ENCODE data around the gene ZNF2.

ZNF2 gene

GRCh38 chr2:95204396-95204795 is 38.8 kb downstream of the ZNF2 start:
- Histone ChIP-seq H3K4me3 (ENCODE audit: low read depth, low read length) (no peak overlapping the region), H3K4me1 (ENCODE audit: control insufficient read depth, insufficient read depth, low read length) (no peaks in the 10 kb centered on the region), H3K27ac (ENCODE audit: extremely low read depth, low read depth, low read length) (no peak overlapping the region), H3K36me3 (ENCODE audit: control insufficient read depth in 2 of 2, insufficient read depth in 1 of 2, low read length in 2 of 2) (peaks cover 0 to 11% of the 10 kb centered on the region in 2 experiments; a peak in 1 of 3 replicates), H3K9me3 (ENCODE audit: control insufficient read depth, insufficient read depth, low read depth, low read length) (no peaks in the 10 kb centered on the region)
- TF ChIP-seq ZBTB49 (tag by site-specific recombination; IDR thresholded peaks at IDR 0.05; ENCODE audit: low read depth) (no peak), ZNF175 (tag by site-specific recombination; IDR thresholded peaks at IDR 0.05) (no peak), TSHZ1 (tag by site-specific recombination; IDR thresholded peaks at IDR 0.05; ENCODE audit: borderline replicate concordance) (no peak), ZNF394 (tag by site-specific recombination; IDR thresholded peaks at IDR 0.05; ENCODE audit: borderline replicate concordance) (no peak), KLF10 (tag by site-specific recombination; IDR thresholded peaks at IDR 0.05) (no peak), ZNF629 (tag by site-specific recombination; IDR thresholded peaks at IDR 0.05) (no peak), ZNF521 (tag by site-specific recombination; IDR thresholded peaks at IDR 0.05) (no peak), ZNF621 (tag by site-specific recombination; IDR thresholded peaks at IDR 0.05) (no peak), KLF1 (tag by site-specific recombination; IDR thresholded peaks at IDR 0.05) (no peak)
- CTCF ChIA-PET: no interaction called here
- POLR2A ChIA-PET: no interaction called here

- no peak overlapping the region for H3K27ac ChIP-seq (ENCODE audit: extremely low read depth, low read depth, low read length)
- H3K9me3 ChIP-seq (ENCODE audit: control insufficient read depth, insufficient read depth, low read depth, low read length): no peaks in the 10 kb centered on the region
- TF ChIP-seq ZNF555 (tag by site-specific recombination; conservative IDR thresholded peaks at IDR 0.05): no peak
- no peak for TF ChIP-seq ZNF777 (tag by site-specific recombination; IDR thresholded peaks at IDR 0.05; ENCODE audit: borderline replicate concordance)
- no peak for TF ChIP-seq REPIN1 (tag by site-specific recombination; IDR thresholded peaks at IDR 0.05; ENCODE audit: low read depth)
- TF ChIP-seq ZNF324 (tag by site-specific recombination; IDR thresholded peaks at IDR 0.05): no peak
- TF ChIP-seq ZNF280D (tag by site-specific recombination; IDR thresholded peaks at IDR 0.05): no peak
- TF ChIP-seq ZXDB (tag by site-specific recombination; IDR thresholded peaks at IDR 0.05): no peak
- H3K36me3 ChIP-seq (ENCODE audit: control insufficient read depth in 2 of 2, insufficient read depth in 1 of 2, low read length in 2 of 2): peaks cover 0 to 23% of the 10 kb centered on the region in 2 experiments; a peak in 1 of 3 replicates
- no peaks in the 10 kb centered on the region for H3K4me1 ChIP-seq (ENCODE audit: control insufficient read depth, insufficient read depth, low read length)
- no peak overlapping the region for H3K4me3 ChIP-seq (ENCODE audit: low read depth, low read length)
- ChIA-PET CTCF (interaction anchor here (0.9 kb wide), 1 partner anchor 140 kb away, joined by 6 read pairs; no protein-coding TSS in a partner anchor), POLR2A (no interaction called here)
Measured at GRCh38 chr2:95206096-95206495, 40.5 kb downstream of the ZNF2 start.

Measured in HEK293 (cell line).